Keratinocyte (primary cell): ENCODE data around the gene GRIN3B. TPM values are rescaled to one million over a fixed set of nuclear protein-coding genes. Genes with fewer than 3 reads are reported as not detected.

ENCODE experiments used
- DNase-seq: peaks from one replicate; pipeline ENCODE4 v3.0.0-alpha.2; 2011; ENCODE audit warnings: low read depth, missing footprints, low spot score
- FAIRE-seq: peaks from 2 replicates; lab custom pipeline; 2011; peaks lifted over from hg19 to GRCh38; lab: Jason Lieb, UNC
- H2AFZ ChIP-seq: 2 replicates; pipeline ENCODE4 v1.6.0; 2012; ENCODE audit warnings: low read length, control low read depth, inconsistent platforms; ENCODE audit not compliant: control insufficient read depth
- H3K27ac ChIP-seq: 2 replicates; pipeline ENCODE4 v1.5.1; 2011; ENCODE audit warnings: low read length; ENCODE audit not compliant: control insufficient read depth, insufficient read depth
- H3K27me3 ChIP-seq: 3 replicates; pipeline ENCODE4 v1.6.0; 2011; ENCODE audit warnings: low read length; ENCODE audit not compliant: control insufficient read depth, insufficient read depth; ENCODE audit errors: extremely low read depth
- H3K36me3 ChIP-seq, 2 experiments: 2 replicates in 1 of 2; 3 replicates in 1 of 2; pipeline ENCODE4 v1.5.1; 2011; ENCODE audit warnings: low read length in 2 of 2, mild to moderate bottlenecking in 1 of 2; ENCODE audit not compliant: control insufficient read depth in 2 of 2, insufficient read depth in 2 of 2; ENCODE audit errors: extremely low read depth in 1 of 2
- H3K4me1 ChIP-seq: 3 replicates; pipeline ENCODE4 v1.5.1; 2011; ENCODE audit warnings: low read length; ENCODE audit not compliant: control insufficient read depth, insufficient read depth; ENCODE audit errors: extremely low read depth
- H3K4me2 ChIP-seq: 3 replicates; pipeline ENCODE4 v1.6.0; 2011; ENCODE audit warnings: low read depth, low read length; ENCODE audit not compliant: control insufficient read depth, insufficient read depth; ENCODE audit errors: extremely low read depth
- H3K4me3 ChIP-seq, 3 experiments: fragments of 200-600 bp in 1 of 3; sonication (generic) in 1 of 3; 2 replicates in 2 of 3; 3 replicates in 1 of 3; pipeline ENCODE4 v1.5.1; 2011 to 2016; ENCODE audit warnings: low read length in 3 of 3, mild to moderate bottlenecking in 3 of 3, control low read depth in 2 of 3, inconsistent platforms in 1 of 3, low read depth in 1 of 3, mixed read lengths in 1 of 3, mixed run types in 1 of 3, moderate library complexity in 1 of 3; ENCODE audit not compliant: control insufficient read depth in 2 of 3, insufficient read depth in 2 of 3; ENCODE audit errors: extremely low read depth in 1 of 3
- H3K79me2 ChIP-seq: 2 replicates; pipeline ENCODE4 v1.6.0; 2012; ENCODE audit warnings: low read length; ENCODE audit not compliant: control insufficient read depth, insufficient read depth
- H3K9ac ChIP-seq: 3 replicates; pipeline ENCODE4 v1.6.0; 2011; ENCODE audit warnings: low read length; ENCODE audit not compliant: control insufficient read depth, insufficient read depth; ENCODE audit errors: extremely low read depth
- H3K9me1 ChIP-seq: 3 replicates; pipeline ENCODE4 v1.6.0; 2011; ENCODE audit warnings: low read length; ENCODE audit not compliant: control insufficient read depth, insufficient read depth; ENCODE audit errors: extremely low read depth
- H3K9me3 ChIP-seq: 2 replicates; pipeline ENCODE4 v1.5.1; 2012; ENCODE audit warnings: low read depth, low read length; ENCODE audit not compliant: control insufficient read depth
- H4K20me1 ChIP-seq: 3 replicates; pipeline ENCODE4 v1.6.0; 2011; ENCODE audit warnings: low read length; ENCODE audit not compliant: control insufficient read depth, insufficient read depth; ENCODE audit errors: extremely low read depth
- EZH2 ChIP-seq: IDR thresholded peaks from one replicate; pipeline ENCODE4 v1.6.1; 2012; ENCODE audit warnings: inconsistent platforms, mild to moderate bottlenecking, low read length, moderate library complexity
- dilution Hi-C: fragments of 300-500 bp; cut with MboI; formaldehyde crosslinking; loops from one replicate; pipeline ENCODE4 v1.7.0; 2020; ENCODE audit warnings: low sequenced_read_pairs; ENCODE audit not compliant: extremely low pct_ligation_motif_present
- polyA plus RNA-seq, 5 experiments: library from polyadenylated mRNA; depleted of rRNA in 3 of 5; stranded (reverse) in 3 of 5; stranded (forward) in 1 of 5; unstranded in 1 of 5; fragments of >200 nt; gene quantifications; 1 replicate in 1 of 5; 2 replicates in 3 of 5; 3 replicates in 1 of 5; pipeline versions ENCODE4 v1.2.1 to v1.2.3, GENCODE V29; 2011 to 2012; ENCODE audit warnings: missing spikeins in 2 of 5, low read depth in 1 of 5, low replicate concordance in 1 of 5
- TF ChIP-seq, protein P1 (sequence below), 3 experiments: IDR thresholded peaks in 1 of 3; conservative IDR thresholded peaks in 1 of 3; optimal IDR thresholded peaks in 1 of 3; 2 replicates in 2 of 3; 3 replicates in 1 of 3; pipeline versions ENCODE3 to v1.5.1; 2011; ENCODE audit warnings: low read length in 3 of 3, mild to moderate bottlenecking in 3 of 3, moderate library complexity in 2 of 3, control low read depth in 1 of 3, inconsistent platforms in 1 of 3; ENCODE audit not compliant: insufficient read depth in 2 of 3; ENCODE audit errors: extremely low read depth in 1 of 3

GRIN3B gene
- polyA plus RNA-seq, 1 donor (not counting 4 experiments of a cell fraction or from before 2014, with no cell fraction given), result 0.20 TPM

DNA sequence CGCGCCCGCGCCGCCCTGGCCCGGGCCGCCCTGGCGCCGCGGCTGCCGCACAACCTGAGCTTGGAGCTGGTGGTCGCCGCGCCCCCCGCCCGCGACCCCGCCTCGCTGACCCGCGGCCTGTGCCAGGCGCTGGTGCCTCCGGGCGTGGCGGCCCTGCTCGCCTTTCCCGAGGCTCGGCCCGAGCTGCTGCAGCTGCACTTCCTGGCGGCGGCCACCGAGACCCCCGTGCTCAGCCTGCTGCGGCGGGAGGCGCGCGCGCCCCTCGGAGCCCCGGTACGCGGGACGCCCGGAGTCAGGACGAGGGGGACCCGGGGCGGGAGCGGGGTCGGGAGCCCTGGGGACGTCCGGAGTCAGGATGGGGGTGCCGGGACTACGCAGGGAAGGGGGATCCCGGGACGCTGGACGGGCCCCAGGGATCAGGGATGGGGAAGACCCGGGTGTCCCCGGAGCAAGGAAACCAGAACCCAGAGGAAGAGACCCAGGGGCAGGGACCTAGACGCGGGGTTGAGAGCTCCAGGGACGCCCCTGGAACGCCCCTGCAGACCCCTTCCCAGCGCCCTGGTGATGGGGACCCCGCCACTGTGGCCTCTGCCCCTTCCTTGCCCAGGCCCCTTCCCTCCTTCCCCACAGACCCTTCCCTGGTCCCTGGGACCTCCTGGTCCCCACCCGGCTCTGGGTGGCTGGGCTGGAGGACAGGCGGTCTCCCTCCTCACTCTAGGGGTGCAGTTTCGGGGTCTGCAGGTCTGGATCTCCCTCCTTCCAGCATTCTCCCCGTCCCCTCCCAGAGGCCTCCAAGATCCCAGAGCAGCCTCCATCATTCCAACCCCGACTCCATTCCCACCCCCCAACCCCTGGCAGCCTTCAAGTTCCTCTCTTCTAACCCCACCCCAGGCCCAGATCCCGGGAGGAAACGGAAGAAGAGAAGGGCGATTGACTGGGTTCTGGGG, 645 bp downstream of the GRIN3B start:
- no peak for FAIRE-seq
- peak overlapping the region; percentile 22 for H3K4me2 ChIP-seq
- no peak for DNase-seq
- no peak overlapping the region for H2AFZ ChIP-seq
- H4K20me1 ChIP-seq, result peaks cover 3% of the 10 kb centered on the region
- H3K4me3 ChIP-seq, result peak overlapping the region in 1 of 3 experiments; percentile 44
- H3K9me3 ChIP-seq, result no peaks in the 10 kb centered on the region
- H3K79me2 ChIP-seq, result no peaks in the 10 kb centered on the region
- peak; percentile 79 for TF ChIP-seq EZH2
- TF ChIP-seq, protein P1, sequence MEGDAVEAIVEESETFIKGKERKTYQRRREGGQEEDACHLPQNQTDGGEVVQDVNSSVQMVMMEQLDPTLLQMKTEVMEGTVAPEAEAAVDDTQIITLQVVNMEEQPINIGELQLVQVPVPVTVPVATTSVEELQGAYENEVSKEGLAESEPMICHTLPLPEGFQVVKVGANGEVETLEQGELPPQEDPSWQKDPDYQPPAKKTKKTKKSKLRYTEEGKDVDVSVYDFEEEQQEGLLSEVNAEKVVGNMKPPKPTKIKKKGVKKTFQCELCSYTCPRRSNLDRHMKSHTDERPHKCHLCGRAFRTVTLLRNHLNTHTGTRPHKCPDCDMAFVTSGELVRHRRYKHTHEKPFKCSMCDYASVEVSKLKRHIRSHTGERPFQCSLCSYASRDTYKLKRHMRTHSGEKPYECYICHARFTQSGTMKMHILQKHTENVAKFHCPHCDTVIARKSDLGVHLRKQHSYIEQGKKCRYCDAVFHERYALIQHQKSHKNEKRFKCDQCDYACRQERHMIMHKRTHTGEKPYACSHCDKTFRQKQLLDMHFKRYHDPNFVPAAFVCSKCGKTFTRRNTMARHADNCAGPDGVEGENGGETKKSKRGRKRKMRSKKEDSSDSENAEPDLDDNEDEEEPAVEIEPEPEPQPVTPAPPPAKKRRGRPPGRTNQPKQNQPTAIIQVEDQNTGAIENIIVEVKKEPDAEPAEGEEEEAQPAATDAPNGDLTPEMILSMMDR (optimal IDR thresholded peaks at IDR 0.05 in 1 of 3, IDR thresholded peaks at IDR 0.05 in 1 of 3, conservative IDR thresholded peaks at IDR 0.05 in 1 of 3; ENCODE audit: extremely low read depth in 1 of 3, insufficient read depth in 2 of 3, low read length in 3 of 3), result no peak
- dilution Hi-C loops, result no loop called here
- H3K9ac ChIP-seq, result no peak overlapping the region
- no peaks in the 10 kb centered on the region for H3K9me1 ChIP-seq
- H3K36me3 ChIP-seq, result no peaks in the 10 kb centered on the region
- no peak overlapping the region for H3K27ac ChIP-seq
- H3K27me3 ChIP-seq, result peaks cover 54% of the 10 kb centered on the region
- H3K4me1 ChIP-seq, result peaks cover 9% of the 10 kb centered on the region

DNA sequence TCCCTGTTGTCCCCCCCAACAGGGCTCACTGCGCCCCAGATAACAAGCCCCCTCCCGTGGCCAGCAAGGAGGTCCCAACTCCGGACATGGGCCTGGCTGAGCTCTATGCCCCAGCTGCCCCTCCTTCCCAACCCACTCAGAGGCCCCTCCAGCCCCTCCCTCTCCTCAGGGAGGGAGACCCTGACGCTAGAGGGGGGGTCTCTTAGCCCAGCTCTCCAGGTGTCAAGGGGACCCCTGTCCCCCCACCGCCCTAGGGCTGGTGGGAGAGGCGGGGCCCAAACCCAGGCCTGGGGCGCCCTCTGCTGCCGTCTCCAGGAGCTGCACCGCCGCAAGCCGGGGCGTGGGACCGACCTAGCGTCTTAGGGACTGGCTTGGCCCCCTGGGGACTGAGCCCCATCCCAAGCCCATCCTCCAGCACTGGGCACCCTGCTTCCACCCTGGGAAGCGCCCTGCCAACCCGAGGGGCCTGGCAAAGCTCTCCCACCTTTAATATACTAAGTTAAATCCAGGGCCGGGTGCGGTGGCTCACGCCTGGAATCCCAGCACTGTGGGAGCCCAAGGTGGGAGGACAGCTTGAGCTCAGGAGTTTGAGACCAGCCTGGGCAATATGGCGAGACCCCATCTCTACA, 1.4 kb downstream of the GRIN3B start:
- H2AFZ ChIP-seq, result no peak overlapping the region
- no peaks in the 10 kb centered on the region for H3K36me3 ChIP-seq
- no peak overlapping the region for H3K27ac ChIP-seq
- dilution Hi-C loops, result no loop called here
- H4K20me1 ChIP-seq, result peaks cover 3% of the 10 kb centered on the region
- peak overlapping the region; percentile 10 for H3K4me2 ChIP-seq
- peaks cover 2% of the 10 kb centered on the region for H3K4me1 ChIP-seq
- no peak overlapping the region for H3K9ac ChIP-seq
- peaks cover 50% of the 10 kb centered on the region for H3K27me3 ChIP-seq
- no peaks in the 10 kb centered on the region for H3K9me1 ChIP-seq
- no peaks in the 10 kb centered on the region for H3K9me3 ChIP-seq
- H3K4me3 ChIP-seq, result peak overlapping the region in 1 of 3 experiments; percentile 44
- DNase-seq, result no peak
- no peak for FAIRE-seq
- H3K79me2 ChIP-seq, result no peaks in the 10 kb centered on the region
- no peak for TF ChIP-seq EZH2
- TF ChIP-seq, protein P1 (optimal IDR thresholded peaks at IDR 0.05 in 1 of 3, IDR thresholded peaks at IDR 0.05 in 1 of 3, conservative IDR thresholded peaks at IDR 0.05 in 1 of 3; ENCODE audit: extremely low read depth in 1 of 3, insufficient read depth in 2 of 3, low read length in 3 of 3), result peak; percentile 62 to 95 (median 79)
